HCT116 (cell line): Measurements from ENCODE around the gene KSR1. TPM values are rescaled to one million over a fixed set of nuclear protein-coding genes. Genes with fewer than 3 reads are reported as not detected.

Experiments used
- ATAC-seq: fragments of 200-7000 bp; cut with Tn5 transposase; 2 replicates; pipeline ENCODE4 v1.9.1; 2020; ENCODE audit warnings: mild to moderate bottlenecking, moderate library complexity
- BruUV-seq: library from RNA; stranded (reverse); fragments of 400-500 nt; replicated peaks from 2 replicates; lab custom pipeline; 2021; lab: Mats Ljungman, UMichigan
- CTCF ChIA-PET: fragments of 300-600 bp; sonication (Branson Sonifier 250); formaldehyde crosslinking; loops from one replicate; lab custom pipeline; 2021; ENCODE audit warnings: antibody characterized with exemption; lab: Charles Lee
- POLR2A ChIA-PET: fragments of 300-600, 350-600 bp; sonication (Branson Sonifier 250); formaldehyde crosslinking; loops from one replicate; lab custom pipeline; 2021; ENCODE audit warnings: antibody characterized with exemption; lab: Charles Lee
- RAD21 ChIA-PET, 2 experiments: fragments of 300-600 bp; sonication (Branson Sonifier 250); formaldehyde crosslinking; loops; one replicate each; lab custom pipeline; 2023; ENCODE audit warnings: low total read pairs in 2 of 2; ENCODE audit not compliant: uncharacterized antibody in 2 of 2, unreplicated experiment in 2 of 2, low non-redundant PET in 1 of 2; lab: Charles Lee
- DNase-seq: peaks from one replicate; pipeline ENCODE4 v3.0.0-alpha.2; 2010; ENCODE audit warnings: low read depth, low spot score
- H2AFZ ChIP-seq: fragments of 200-600 bp; shearing (Covaris generic), sonication (generic); 2 replicates; pipeline ENCODE4 v1.6.1; 2017; ENCODE audit warnings: low read depth, mixed run types, mixed read lengths, antibody characterized with exemption, low read length; ENCODE audit not compliant: poor library complexity, severe bottlenecking
- H3K27ac ChIP-seq: 2 replicates; pipeline ENCODE4 v1.5.1; 2012; ENCODE audit warnings: low read depth, low read length
- H3K27me3 ChIP-seq: fragments of 200-600 bp; sonication (generic); 2 replicates; pipeline ENCODE4 v1.6.1; 2016; ENCODE audit warnings: mixed run types, low read length, mixed read lengths; ENCODE audit not compliant: insufficient read depth
- H3K36me3 ChIP-seq, 2 experiments: fragments of 200-500 bp in 1 of 2; fragments of 200-600 bp in 1 of 2; sonication (Bioruptor generic) in 1 of 2; sonication (generic) in 1 of 2; 2 replicates each; pipeline versions ENCODE4 v1.5.1 to v1.6.1; 2014 to 2016; ENCODE audit warnings: low read length in 2 of 2, inconsistent platforms in 1 of 2, mixed read lengths in 1 of 2, mixed run types in 1 of 2; ENCODE audit not compliant: insufficient read depth in 2 of 2, control insufficient read depth in 1 of 2
- H3K4me1 ChIP-seq, 2 experiments: fragments of 200-600 bp in 1 of 2; sonication (generic) in 1 of 2; 2 replicates each; pipeline versions ENCODE4 v1.5.1 to v1.6.1; 2012 to 2017; ENCODE audit warnings: low read length in 2 of 2, inconsistent platforms in 1 of 2, mild to moderate bottlenecking in 1 of 2, mixed read lengths in 1 of 2, mixed run types in 1 of 2, moderate library complexity in 1 of 2; ENCODE audit not compliant: insufficient read depth in 2 of 2, control insufficient read depth in 1 of 2
- H3K4me2 ChIP-seq: fragments of 200-600 bp; sonication (generic); 2 replicates; pipeline ENCODE4 v1.6.1; 2017; ENCODE audit warnings: mixed run types, low read length, mixed read lengths
- H3K4me3 ChIP-seq, 2 experiments: fragments of 200-600 bp in 1 of 2; sonication (generic) in 1 of 2; replicated peaks in 1 of 2; 2 replicates each; pipeline ENCODE4 v1.5.1; 2011 to 2016; ENCODE audit warnings: low read length in 2 of 2, control low read depth in 1 of 2, low read depth in 1 of 2, mild to moderate bottlenecking in 1 of 2, mixed read lengths in 1 of 2, mixed run types in 1 of 2
- H3K79me2 ChIP-seq: fragments of 200-600 bp; sonication (generic); 2 replicates; pipeline ENCODE4 v1.6.1; 2017; ENCODE audit warnings: mild to moderate bottlenecking, mixed run types, low read length, moderate library complexity, mixed read lengths; ENCODE audit not compliant: insufficient read depth
- H3K9ac ChIP-seq: fragments of 200-600 bp; sonication (generic); 2 replicates; pipeline ENCODE4 v1.6.1; 2016; ENCODE audit warnings: low read length, mixed read lengths
- H3K9me2 ChIP-seq: fragments of 200-600 bp; sonication (generic), shearing (Covaris generic); 2 replicates; pipeline ENCODE4 v1.6.1; 2017; ENCODE audit warnings: mixed run types, mild to moderate bottlenecking, moderate library complexity; ENCODE audit not compliant: insufficient read depth
- H3K9me3 ChIP-seq, 2 experiments: fragments of 200-500 bp in 1 of 2; fragments of 200-600 bp in 1 of 2; sonication (Bioruptor generic) in 1 of 2; sonication (generic) in 1 of 2; 2 replicates each; pipeline ENCODE4 v1.6.1; 2014 to 2017; ENCODE audit warnings: low read length in 2 of 2, mixed read lengths in 2 of 2, inconsistent platforms in 1 of 2, low read depth in 1 of 2, mild to moderate bottlenecking in 1 of 2, mixed run types in 1 of 2, moderate library complexity in 1 of 2; ENCODE audit not compliant: control insufficient read depth in 1 of 2, insufficient read depth in 1 of 2
- H4K20me1 ChIP-seq: fragments of 200-600 bp; sonication (generic), shearing (Covaris generic); 2 replicates; pipeline ENCODE4 v1.6.1; 2017; ENCODE audit warnings: mixed run types, mild to moderate bottlenecking, moderate library complexity; ENCODE audit not compliant: insufficient read depth
- CEBPB ChIP-seq: IDR thresholded peaks from 2 replicates; pipeline ENCODE4 v1.6.1; 2012; ENCODE audit warnings: low read depth
- EGR1 ChIP-seq: IDR thresholded peaks from 2 replicates; pipeline ENCODE4 v1.6.1; 2012; ENCODE audit warnings: low read depth
- ELF1 ChIP-seq: IDR thresholded peaks from 2 replicates; pipeline ENCODE4 v1.6.1; 2012; ENCODE audit warnings: low read depth, borderline replicate concordance
- EZH2 ChIP-seq: fragments of 200-600 bp; sonication (generic); IDR thresholded peaks from 2 replicates; pipeline ENCODE4 v1.6.1; 2017; ENCODE audit warnings: antibody characterized with exemption, mixed run types
- POLR2A ChIP-seq: IDR thresholded peaks from 2 replicates; pipeline ENCODE4 v1.7.0; 2011; ENCODE audit warnings: borderline replicate concordance; ENCODE audit not compliant: insufficient read depth, insufficient read length; ENCODE audit errors: extremely low read depth
- POLR2AphosphoS5 ChIP-seq: IDR thresholded peaks from 2 replicates; pipeline ENCODE4 v1.6.1; 2011; ENCODE audit warnings: mild to moderate bottlenecking, low read depth, low read length, moderate library complexity
- SIN3A ChIP-seq: IDR thresholded peaks from 2 replicates; pipeline ENCODE4 v1.6.1; 2012; ENCODE audit warnings: low read depth
- TCF7L2 ChIP-seq: IDR thresholded peaks from 2 replicates; pipeline ENCODE4 v1.7.0; 2011; ENCODE audit warnings: borderline replicate concordance, inconsistent platforms; ENCODE audit not compliant: insufficient read depth, insufficient read length; ENCODE audit errors: extremely low read depth
- YY1 ChIP-seq: IDR thresholded peaks from 2 replicates; pipeline ENCODE4 v1.6.1; 2011; ENCODE audit warnings: low read length, low read depth, moderate library complexity, mild to moderate bottlenecking; ENCODE audit not compliant: insufficient replicate concordance; ENCODE audit errors: extremely low read depth
- ZBTB33 ChIP-seq: IDR thresholded peaks from 2 replicates; pipeline ENCODE4 v1.6.1; 2011; ENCODE audit warnings: mild to moderate bottlenecking, low read length, moderate library complexity; ENCODE audit not compliant: insufficient replicate concordance; ENCODE audit errors: extremely low read depth
- ZFX ChIP-seq: fragments of 450-650 bp; IDR thresholded peaks from 2 replicates; pipeline ENCODE4 v1.6.1; 2017
- ZNF274 ChIP-seq: fragments of 200-500 bp; sonication (Bioruptor generic); IDR thresholded peaks from 2 replicates; pipeline ENCODE4 v1.6.1; 2014; ENCODE audit warnings: mild to moderate bottlenecking, low read depth, low read length, inconsistent platforms
- intact Hi-C: fragments of 100-400 bp; cut with micrococcal nuclease; formaldehyde crosslinking; loops from 2 replicates; pipeline ENCODE4 v1.10.0; 2022
- total RNA-seq: library from RNA; stranded (reverse); gene quantifications from one replicate; pipeline ENCODE4 v1.2.1, GENCODE V29; 2021; ENCODE audit not compliant: unreplicated experiment
- TF ChIP-seq, protein P1 (sequence below): IDR thresholded peaks from 2 replicates; pipeline ENCODE4 v1.6.1; 2012; ENCODE audit warnings: low read depth
- TF ChIP-seq, protein P2 (sequence below): IDR thresholded peaks from 2 replicates; pipeline ENCODE4 v1.6.1; 2012

KSR1 gene
- total RNA-seq, 1 experiment from 2014 or later: 16.5 TPM

GRCh38 chr17:27595208-27595607 is 139.0 kb downstream of the KSR1 start:
- CTCF ChIA-PET: interaction anchor here (1.7 kb wide), 1 partner anchor 241 kb away, joined by 5 read pairs; no protein-coding TSS in a partner anchor
- no peak for DNase-seq
- no peaks in the 10 kb centered on the region for H3K9me3 ChIP-seq

More at GRCh38 chr17:27595208-27595607, 139.0 kb downstream of the KSR1 start:
- Histone ChIP-seq H3K4me3 (no peak overlapping the region), H3K9ac (no peak overlapping the region), H3K27ac (no peak overlapping the region), H3K9me2 (no peaks in the 10 kb centered on the region), H3K36me3 (no peaks in the 10 kb centered on the region), H3K4me2 (no peak overlapping the region), H3K79me2 (no peaks in the 10 kb centered on the region), H3K4me1 (0 out of 4 replicates have a peak, but pooled peaks cover 0 to 2% of the 10 kb centered on the region in 2 experiments), H3K27me3 (no peaks in the 10 kb centered on the region), H2AFZ (no peak overlapping the region), H4K20me1 (no peaks in the 10 kb centered on the region)
- BruUV-seq: no TSS peak
- ChIA-PET POLR2A (no interaction called here), RAD21 (no interaction called here)
- no peak for ATAC-seq
- TF ChIP-seq, protein P1, sequence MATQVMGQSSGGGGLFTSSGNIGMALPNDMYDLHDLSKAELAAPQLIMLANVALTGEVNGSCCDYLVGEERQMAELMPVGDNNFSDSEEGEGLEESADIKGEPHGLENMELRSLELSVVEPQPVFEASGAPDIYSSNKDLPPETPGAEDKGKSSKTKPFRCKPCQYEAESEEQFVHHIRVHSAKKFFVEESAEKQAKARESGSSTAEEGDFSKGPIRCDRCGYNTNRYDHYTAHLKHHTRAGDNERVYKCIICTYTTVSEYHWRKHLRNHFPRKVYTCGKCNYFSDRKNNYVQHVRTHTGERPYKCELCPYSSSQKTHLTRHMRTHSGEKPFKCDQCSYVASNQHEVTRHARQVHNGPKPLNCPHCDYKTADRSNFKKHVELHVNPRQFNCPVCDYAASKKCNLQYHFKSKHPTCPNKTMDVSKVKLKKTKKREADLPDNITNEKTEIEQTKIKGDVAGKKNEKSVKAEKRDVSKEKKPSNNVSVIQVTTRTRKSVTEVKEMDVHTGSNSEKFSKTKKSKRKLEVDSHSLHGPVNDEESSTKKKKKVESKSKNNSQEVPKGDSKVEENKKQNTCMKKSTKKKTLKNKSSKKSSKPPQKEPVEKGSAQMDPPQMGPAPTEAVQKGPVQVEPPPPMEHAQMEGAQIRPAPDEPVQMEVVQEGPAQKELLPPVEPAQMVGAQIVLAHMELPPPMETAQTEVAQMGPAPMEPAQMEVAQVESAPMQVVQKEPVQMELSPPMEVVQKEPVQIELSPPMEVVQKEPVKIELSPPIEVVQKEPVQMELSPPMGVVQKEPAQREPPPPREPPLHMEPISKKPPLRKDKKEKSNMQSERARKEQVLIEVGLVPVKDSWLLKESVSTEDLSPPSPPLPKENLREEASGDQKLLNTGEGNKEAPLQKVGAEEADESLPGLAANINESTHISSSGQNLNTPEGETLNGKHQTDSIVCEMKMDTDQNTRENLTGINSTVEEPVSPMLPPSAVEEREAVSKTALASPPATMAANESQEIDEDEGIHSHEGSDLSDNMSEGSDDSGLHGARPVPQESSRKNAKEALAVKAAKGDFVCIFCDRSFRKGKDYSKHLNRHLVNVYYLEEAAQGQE: no peak
- TF ChIP-seq EZH2 (no peak), POLR2A (no peak), SIN3A (no peak), POLR2AphosphoS5 (no peak), ZBTB33 (no peak), ELF1 (no peak), EGR1 (no peak), TCF7L2 (no peak), ZNF274 (no peak), ZFX (no peak), CEBPB (no peak), YY1 (no peak)
- TF ChIP-seq, protein P2, sequence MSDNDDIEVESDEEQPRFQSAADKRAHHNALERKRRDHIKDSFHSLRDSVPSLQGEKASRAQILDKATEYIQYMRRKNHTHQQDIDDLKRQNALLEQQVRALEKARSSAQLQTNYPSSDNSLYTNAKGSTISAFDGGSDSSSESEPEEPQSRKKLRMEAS: no peak
- intact Hi-C loops: no loop called here
